Measurements from ENCODE around the gene IGSF11. TPM values are rescaled to one million over a fixed set of nuclear protein-coding genes. Genes with fewer than 3 reads are reported as not detected.

IGSF11 gene
- total and polyA plus RNA-seq, 9 of the 15 experiments (the other 6 are each of a cell fraction or from before 2014, with no cell fraction given), result 1.2 to 2.8 (median 1.7) TPM

- TF ChIP-seq ERF (CRISPR knock-in tag; IDR thresholded peaks at IDR 0.05) (no peak), SMAD1 (IDR thresholded peaks at IDR 0.05; ENCODE audit: low read depth, low read length, partially characterized antibody) (no peak), C11orf30 (IDR thresholded peaks at IDR 0.05; ENCODE audit: low read depth) (peak; percentile 97), ZNF445 (CRISPR knock-in tag; IDR thresholded peaks at IDR 0.05; ENCODE audit: low read depth) (no peak), ZSCAN32 (CRISPR knock-in tag; IDR thresholded peaks at IDR 0.05) (no peak), ZNF121 (CRISPR knock-in tag; conservative IDR thresholded peaks at IDR 0.05) (no peak), PBX2 (CRISPR knock-in tag; IDR thresholded peaks at IDR 0.05; ENCODE audit: low read depth) (no peak), PBX2 (tag; conservative IDR thresholded peaks at IDR 0.05; ENCODE audit: low read depth) (no peak; the same call in 1 of the 2 replicates), JUN (IDR thresholded peaks at IDR 0.05; ENCODE audit: borderline replicate concordance, low read depth, low read length) (peak; percentile 86), JUN (CRISPR knock-in tag; IDR thresholded peaks at IDR 0.05; ENCODE audit: borderline replicate concordance) (no peak), ZNF431 (CRISPR knock-in tag; IDR thresholded peaks at IDR 0.05) (no peak), GABPB1 (CRISPR knock-in tag; IDR thresholded peaks at IDR 0.05) (no peak), ZNF143 (CRISPR knock-in tag; IDR thresholded peaks at IDR 0.05) (no peak), NFRKB (IDR thresholded peaks at IDR 0.05; ENCODE audit: low read depth) (no peak), ZNF282 (CRISPR knock-in tag; IDR thresholded peaks at IDR 0.05) (no peak), MEF2D (tag; conservative IDR thresholded peaks at IDR 0.05; ENCODE audit: low read depth) (no peak), ARID1B (IDR thresholded peaks at IDR 0.05) (peak; percentile 85), GABPB2 (CRISPR knock-in tag; conservative IDR thresholded peaks at IDR 0.05) (no peak), AFF4 (CRISPR knock-in tag; IDR thresholded peaks at IDR 0.05) (no peak), SMAD4 (CRISPR knock-in tag; conservative IDR thresholded peaks at IDR 0.05) (peak; percentile 42; the same call in 1 of the 2 replicates), ZNF699 (CRISPR knock-in tag; IDR thresholded peaks at IDR 0.05; ENCODE audit: insufficient replicate concordance) (no peak), GATAD2B (IDR thresholded peaks at IDR 0.05; ENCODE audit: borderline replicate concordance) (no peak), ZNF696 (CRISPR knock-in tag; conservative IDR thresholded peaks at IDR 0.05) (no peak)
Observed at GRCh38 chr3:118938183-118938961, 96.3 kb downstream of the IGSF11 start (continued).
